WERI-Rb-1 (cell line): Measurements from ENCODE around the gene ZNF69.
"Not testable (repeated sequence)": the region's sequence is repeated elsewhere in the genome, so short reads cannot be mapped to it uniquely, and the experiment has no call there.

ENCODE experiments used
- DNase-seq: peaks from one replicate; pipeline ENCODE4 v3.0.0-alpha.2; 2020
- H3K27ac ChIP-seq: fragments of 250-450 bp; sonication (Bioruptor Pico); 2 replicates; pipeline ENCODE4 v1.5.1; 2020; ENCODE audit warnings: mild to moderate bottlenecking, moderate library complexity
- H3K27me3 ChIP-seq: fragments of 250-450 bp; sonication (Bioruptor Pico); 2 replicates; pipeline ENCODE4 v1.5.1; 2021; ENCODE audit warnings: mild to moderate bottlenecking, low read depth, moderate library complexity; ENCODE audit not compliant: insufficient read depth, severe bottlenecking
- H3K36me3 ChIP-seq: fragments of 250-450 bp; sonication (Bioruptor Pico); 2 replicates; pipeline ENCODE4 v1.5.1; 2020; ENCODE audit warnings: mild to moderate bottlenecking, moderate library complexity
- H3K4me3 ChIP-seq: 2 replicates; pipeline ENCODE4 v1.5.1; 2011; ENCODE audit warnings: low read depth, mild to moderate bottlenecking, control low read depth, low read length
- H3K9me3 ChIP-seq: fragments of 250-450 bp; sonication (Bioruptor Pico); 2 replicates; pipeline ENCODE4 v1.5.1; 2021; ENCODE audit warnings: mild to moderate bottlenecking, moderate library complexity; ENCODE audit not compliant: severe bottlenecking
- CTCF ChIP-seq: IDR thresholded peaks from 2 replicates; pipeline ENCODE4 v1.5.1; 2011; ENCODE audit warnings: low read depth, mild to moderate bottlenecking, control low read depth, inconsistent platforms, low read length

The ZNF69 gene

GRCh38 chr19:11872624-11873023 lies 15.0 kb upstream of the ZNF69 start:
- TF ChIP-seq CTCF: no peak
- H3K4me3 ChIP-seq: no peak overlapping the region

DNA sequence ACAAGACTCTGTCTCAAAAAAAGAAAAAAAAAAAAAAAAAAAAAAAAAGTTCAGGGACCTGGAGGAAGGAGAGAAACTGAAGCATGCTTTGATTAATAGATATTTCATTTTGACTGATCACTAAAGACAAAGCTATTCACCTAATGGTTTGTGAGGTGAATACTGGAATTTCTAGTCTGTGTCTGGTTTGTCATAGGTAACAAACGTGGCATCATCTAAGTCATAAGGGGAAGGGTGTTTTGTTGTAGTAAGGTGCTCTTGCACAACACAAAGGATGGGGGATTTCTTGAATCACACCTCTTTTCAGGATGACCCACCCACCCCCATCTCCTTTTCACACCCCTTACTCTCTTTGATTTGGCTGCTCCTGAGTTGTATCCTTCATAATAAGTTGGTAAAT lies 13.8 kb upstream of the ZNF69 start:
- H3K36me3 ChIP-seq: peaks cover 12% of the 10 kb centered on the region
- H3K9me3 ChIP-seq: peaks cover 8% of the 10 kb centered on the region
- H3K4me3 ChIP-seq: no peak overlapping the region
- DNase-seq: no peak
- TF ChIP-seq CTCF: no peak
- H3K27ac ChIP-seq: no peak overlapping the region
- no peaks in the 10 kb centered on the region for H3K27me3 ChIP-seq

More at GRCh38 chr19:11872624-11873023, 15.0 kb upstream of the ZNF69 start:
- no peak for DNase-seq
- no peak overlapping the region for H3K27ac ChIP-seq
- no peaks in the 10 kb centered on the region for H3K27me3 ChIP-seq
- peaks cover 23% of the 10 kb centered on the region for H3K36me3 ChIP-seq
- H3K9me3 ChIP-seq: peaks cover 10% of the 10 kb centered on the region

- not testable (repeated sequence) for H3K27me3 ChIP-seq, H3K36me3 ChIP-seq, H3K27ac ChIP-seq, H3K9me3 ChIP-seq, H3K4me3 ChIP-seq
- peak; percentile 49 for TF ChIP-seq CTCF
- peak; percentile 58 for DNase-seq
These were observed 7.8 kb upstream of the ZNF69 start for GRCh38 chr19:11879687-11880266.

- Histone ChIP-seq H3K27ac (no peak overlapping the region), H3K4me3 (no peak overlapping the region), H3K27me3 (no peaks in the 10 kb centered on the region), H3K36me3 (no peaks in the 10 kb centered on the region), H3K9me3 (peaks cover 5% of the 10 kb centered on the region)
- no peak for DNase-seq
- no peak for TF ChIP-seq CTCF
These were observed 7.0 kb upstream of the ZNF69 start for GRCh38 chr19:11880598-11880997.

DNA sequence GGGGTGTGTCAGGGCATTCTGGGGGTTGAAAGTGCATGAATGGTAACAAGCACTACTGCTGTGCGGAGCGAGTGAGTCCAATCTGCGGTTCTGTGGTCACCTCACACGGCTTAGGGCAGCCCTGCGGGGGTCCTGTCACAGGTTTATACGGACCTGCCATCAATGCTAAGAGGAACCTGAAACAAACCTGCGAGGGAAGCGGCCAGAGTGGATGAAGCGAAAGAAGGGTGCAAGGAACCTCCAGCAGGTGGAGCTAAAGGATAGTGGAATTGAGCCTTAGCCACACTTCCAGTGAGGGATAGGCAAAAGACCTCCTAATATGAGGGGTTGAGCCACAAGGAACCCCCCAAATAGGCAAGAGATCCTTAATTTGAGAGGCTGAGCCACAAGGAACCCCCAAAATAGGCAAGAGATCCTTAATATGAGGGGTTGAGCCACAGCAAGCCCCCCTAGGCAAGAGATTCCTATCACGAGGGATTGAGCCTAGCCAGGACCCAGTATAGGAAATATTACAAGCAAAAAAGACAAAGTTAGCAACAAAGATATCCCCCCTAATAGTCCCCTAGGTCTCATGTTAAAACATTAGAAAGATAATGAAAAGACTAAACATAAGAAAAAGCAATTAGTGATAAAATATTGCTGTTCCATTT lies 6.3 kb upstream of the ZNF69 start:
- DNase-seq: peak; percentile 72
- H3K27ac ChIP-seq: peak overlapping the region; percentile 58

More for the DNA sequence above, 6.3 kb upstream of the ZNF69 start:
- Histone ChIP-seq H3K27me3 (no peaks in the 10 kb centered on the region), H3K9me3 (peaks cover 5% of the 10 kb centered on the region), H3K4me3 (no peak overlapping the region), H3K36me3 (no peaks in the 10 kb centered on the region)
- peak; percentile 84 for TF ChIP-seq CTCF
